Neural progenitor cell (in vitro differentiated cells): ENCODE data around the gene CFAP70. TPM values are rescaled to one million over a fixed set of nuclear protein-coding genes. Genes with fewer than 3 reads are reported as not detected.
A peak's percentile ranks its signal among the peaks of the same experiment; 100 is the strongest.

ENCODE experiments used
- DNase-seq: peaks from one replicate; pipeline ENCODE4 v3.0.0-alpha.2; 2016; ENCODE audit warnings: low spot score
- H2AFZ ChIP-seq: fragments of 200-600 bp; sonication (generic); replicated peaks from 2 replicates; pipeline ENCODE4 v1.6.1; 2016; ENCODE audit warnings: antibody characterized with exemption
- H3F3A ChIP-seq: fragments of 200-600 bp; sonication (generic); 2 replicates; pipeline ENCODE4 v1.6.1; 2016; ENCODE audit warnings: antibody characterized with exemption, low read depth
- H3K27ac ChIP-seq: fragments of 200-600 bp; sonication (generic); 2 replicates; pipeline ENCODE4 v1.5.1; 2016; ENCODE audit warnings: mild to moderate bottlenecking
- H3K27me3 ChIP-seq: fragments of 200-600 bp; sonication (generic); 2 replicates; pipeline ENCODE4 v1.6.1; 2016; ENCODE audit warnings: mild to moderate bottlenecking, moderate library complexity
- H3K36me3 ChIP-seq: fragments of 200-600 bp; sonication (generic); 2 replicates; pipeline ENCODE4 v1.5.1; 2016
- H3K4me1 ChIP-seq: fragments of 200-600 bp; sonication (generic); 2 replicates; pipeline ENCODE4 v1.6.1; 2016; ENCODE audit warnings: mixed run types
- H3K4me2 ChIP-seq: fragments of 200-600 bp; sonication (generic); 2 replicates; pipeline ENCODE4 v1.6.1; 2016
- H3K4me3 ChIP-seq: fragments of 200-600 bp; sonication (generic); 2 replicates; pipeline ENCODE4 v1.5.1; 2016
- H3K79me2 ChIP-seq: fragments of 200-600 bp; sonication (generic); 2 replicates; pipeline ENCODE4 v1.6.1; 2016; ENCODE audit warnings: low read depth
- H3K9ac ChIP-seq: fragments of 200-600 bp; sonication (generic); 2 replicates; pipeline ENCODE4 v1.6.1; 2016
- H3K9me3 ChIP-seq: fragments of 200-600 bp; sonication (generic); 2 replicates; pipeline ENCODE4 v1.5.1; 2016; ENCODE audit warnings: low read depth
- H4K20me1 ChIP-seq: fragments of 200-600 bp; sonication (generic); 2 replicates; pipeline ENCODE4 v1.6.1; 2016; ENCODE audit warnings: low read depth
- H3K27ac Mint-ChIP-seq: 3 replicates; pipeline ENCODE4 v1.8.0; 2021; ENCODE audit warnings: mixed read lengths
- H3K27me3 Mint-ChIP-seq: 2 replicates; pipeline ENCODE4 v1.8.0; 2022; ENCODE audit warnings: low read depth, mild to moderate bottlenecking, inconsistent platforms, moderate library complexity, mixed read lengths; ENCODE audit not compliant: insufficient read depth
- H3K36me3 Mint-ChIP-seq: 3 replicates; pipeline ENCODE4 v1.8.0; 2021; ENCODE audit warnings: mixed read lengths
- H3K4me1 Mint-ChIP-seq: 3 replicates; pipeline ENCODE4 v1.8.0; 2021; ENCODE audit warnings: mixed read lengths
- H3K4me3 Mint-ChIP-seq: 3 replicates; pipeline ENCODE4 v1.8.0; 2021; ENCODE audit warnings: mild to moderate bottlenecking, moderate library complexity, mixed read lengths
- H3K9me3 Mint-ChIP-seq: 3 replicates; pipeline ENCODE4 v1.8.0; 2020; ENCODE audit warnings: mixed read lengths
- EZH2 ChIP-seq: fragments of 200-600 bp; sonication (generic); IDR thresholded peaks from 2 replicates; pipeline ENCODE4 v1.6.1; 2017; ENCODE audit warnings: antibody characterized with exemption, mild to moderate bottlenecking, moderate library complexity
- EZH2phosphoT487 ChIP-seq: fragments of 200-600 bp; sonication (generic); IDR thresholded peaks from 2 replicates; pipeline ENCODE4 v1.6.1; 2017; ENCODE audit warnings: antibody characterized with exemption
- total RNA-seq: library from RNA; depleted of rRNA; stranded (reverse); fragments of >200 nt; gene quantifications from 2 replicates; pipeline ENCODE4 v1.2.3, GENCODE V29; 2015; ENCODE audit warnings: low replicate concordance
- TF ChIP-seq, protein P1 (sequence below): fragments of 200-600 bp; sonication (generic); IDR thresholded peaks from 2 replicates; pipeline ENCODE4 v1.5.1; 2017; ENCODE audit warnings: antibody characterized with exemption, mild to moderate bottlenecking

Gene CFAP70
- total RNA-seq: 1.1 and 1.7 TPM in 2 replicates

DNA sequence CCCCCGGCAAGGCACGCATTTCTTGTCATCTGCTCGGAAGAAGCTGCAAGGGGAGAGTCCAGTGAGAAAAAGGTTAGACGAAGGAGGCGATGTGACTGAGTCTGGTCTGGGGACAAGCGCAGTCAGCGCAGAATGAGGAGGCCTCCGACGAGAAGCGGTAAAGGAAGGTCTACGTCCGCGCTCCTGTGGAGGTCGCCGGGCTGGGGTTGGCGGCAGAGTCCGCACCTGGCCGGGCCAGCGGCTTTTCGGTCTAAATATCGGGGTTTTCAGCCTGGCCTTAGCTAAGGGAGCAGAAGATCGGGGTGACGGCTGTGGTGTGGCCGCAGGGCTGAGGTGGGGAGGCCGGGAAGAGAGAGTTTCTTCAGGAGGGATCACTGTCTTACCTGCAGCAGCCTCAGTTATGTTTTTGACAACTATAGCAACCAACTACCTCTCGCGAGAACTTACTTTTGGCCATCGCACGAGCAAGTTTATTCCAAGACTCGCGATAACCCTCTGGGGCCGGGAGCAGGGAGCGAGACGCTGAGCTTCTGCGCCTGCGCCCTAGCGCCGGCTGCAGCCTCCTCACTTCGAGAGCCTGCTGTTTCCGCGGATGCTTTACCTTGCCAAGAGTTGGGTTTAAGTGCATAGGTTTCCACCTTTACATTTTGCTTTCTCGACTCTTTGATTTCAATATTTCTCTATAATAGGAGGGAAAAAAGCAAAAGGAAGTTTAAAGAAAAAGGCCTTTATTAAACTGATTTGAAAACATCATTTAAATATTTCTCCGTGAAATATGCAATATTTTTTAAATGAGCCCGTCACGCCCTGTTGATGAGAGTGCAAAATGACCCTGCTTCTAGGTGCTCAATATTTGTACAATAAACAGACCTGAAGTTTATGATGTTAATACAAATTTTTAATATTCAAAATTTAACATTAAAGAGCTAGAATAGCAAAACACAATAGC, at the start of gene CFAP70:
Gene CFAP70 (minus strand): TSS at position 534 of the 949 bp plus-strand sequence. CDS start 4,068 bp downstream, outside the sequence.
- Histone ChIP-seq H3K79me2 (no peaks in the 10 kb centered on the region), H3K9me3 (no peaks in the 10 kb centered on the region), H4K20me1 (no peaks in the 10 kb centered on the region), H3K36me3 (no peaks in the 10 kb centered on the region), H3F3A (no peaks in the 10 kb centered on the region), H3K27ac (no peak within 1 kb of the TSS), H3K4me1 (peaks cover 11% of the 10 kb centered on the region), H2AFZ (peak within 1 kb of the TSS; percentile 92), H3K9ac (peak within 1 kb of the TSS; percentile 67), H3K4me2 (peak within 1 kb of the TSS; percentile 83), H3K4me3 (peak within 1 kb of the TSS; percentile 77), H3K27me3 (peaks cover 26% of the 10 kb centered on the region)
- peak; percentile 98 for DNase-seq
- Mint-ChIP-seq H3K27ac (peak within 1 kb of the TSS; percentile 96), H3K4me3 (peak within 1 kb of the TSS; percentile 97), H3K27me3 (peaks cover 2% of the 10 kb centered on the region), H3K36me3 (no peaks in the 10 kb centered on the region), H3K4me1 (no peaks in the 10 kb centered on the region), H3K9me3 (no peaks in the 10 kb centered on the region)
- TF ChIP-seq EZH2phosphoT487 (no peak), EZH2 (no peak)
- TF ChIP-seq, protein P1, sequence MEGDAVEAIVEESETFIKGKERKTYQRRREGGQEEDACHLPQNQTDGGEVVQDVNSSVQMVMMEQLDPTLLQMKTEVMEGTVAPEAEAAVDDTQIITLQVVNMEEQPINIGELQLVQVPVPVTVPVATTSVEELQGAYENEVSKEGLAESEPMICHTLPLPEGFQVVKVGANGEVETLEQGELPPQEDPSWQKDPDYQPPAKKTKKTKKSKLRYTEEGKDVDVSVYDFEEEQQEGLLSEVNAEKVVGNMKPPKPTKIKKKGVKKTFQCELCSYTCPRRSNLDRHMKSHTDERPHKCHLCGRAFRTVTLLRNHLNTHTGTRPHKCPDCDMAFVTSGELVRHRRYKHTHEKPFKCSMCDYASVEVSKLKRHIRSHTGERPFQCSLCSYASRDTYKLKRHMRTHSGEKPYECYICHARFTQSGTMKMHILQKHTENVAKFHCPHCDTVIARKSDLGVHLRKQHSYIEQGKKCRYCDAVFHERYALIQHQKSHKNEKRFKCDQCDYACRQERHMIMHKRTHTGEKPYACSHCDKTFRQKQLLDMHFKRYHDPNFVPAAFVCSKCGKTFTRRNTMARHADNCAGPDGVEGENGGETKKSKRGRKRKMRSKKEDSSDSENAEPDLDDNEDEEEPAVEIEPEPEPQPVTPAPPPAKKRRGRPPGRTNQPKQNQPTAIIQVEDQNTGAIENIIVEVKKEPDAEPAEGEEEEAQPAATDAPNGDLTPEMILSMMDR: no peak

DNA sequence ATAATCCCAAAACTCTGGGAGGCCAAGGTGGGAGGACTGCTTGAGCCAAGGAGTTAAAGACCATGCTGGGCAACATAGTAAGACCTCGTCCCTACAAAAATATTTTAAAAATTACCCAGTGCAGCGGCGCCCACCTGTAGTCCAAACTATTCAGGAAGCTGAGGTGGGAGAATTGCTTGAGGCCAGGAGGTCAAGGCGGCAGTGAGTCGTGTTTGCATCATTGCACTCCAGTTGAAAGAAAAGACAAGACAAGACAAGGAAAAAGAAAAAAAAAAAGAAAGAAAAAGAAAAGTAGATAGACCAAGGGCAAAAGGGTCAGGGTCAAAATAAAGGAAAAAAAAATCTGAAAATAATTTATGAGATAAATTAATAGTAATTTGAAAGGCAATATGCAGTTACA, 49.4 kb upstream of the CFAP70 start:
- no peaks in the 10 kb centered on the region for H3K4me1 ChIP-seq
- H3K79me2 ChIP-seq: peaks cover 98% of the 10 kb centered on the region
- Mint-ChIP-seq H3K9me3 (no peaks in the 10 kb centered on the region), H3K27me3 (no peaks in the 10 kb centered on the region), H3K36me3 (peaks cover 4% of the 10 kb centered on the region), H3K4me1 (peaks cover 4% of the 10 kb centered on the region), H3K4me3 (no peak overlapping the region), H3K27ac (no peak overlapping the region)
- peaks cover 8% of the 10 kb centered on the region for H4K20me1 ChIP-seq
- no peak overlapping the region for H3K27ac ChIP-seq
- H3F3A ChIP-seq: peaks cover 3% of the 10 kb centered on the region
- no peaks in the 10 kb centered on the region for H3K9me3 ChIP-seq
- no peak for TF ChIP-seq EZH2
- TF ChIP-seq, protein P1: no peak
- H3K36me3 ChIP-seq: no peaks in the 10 kb centered on the region
- H3K4me3 ChIP-seq: no peak overlapping the region
- H3K9ac ChIP-seq: no peak overlapping the region
- H2AFZ ChIP-seq: no peak overlapping the region
- H3K27me3 ChIP-seq: no peaks in the 10 kb centered on the region
- DNase-seq: no peak
- H3K4me2 ChIP-seq: no peak overlapping the region

DNA sequence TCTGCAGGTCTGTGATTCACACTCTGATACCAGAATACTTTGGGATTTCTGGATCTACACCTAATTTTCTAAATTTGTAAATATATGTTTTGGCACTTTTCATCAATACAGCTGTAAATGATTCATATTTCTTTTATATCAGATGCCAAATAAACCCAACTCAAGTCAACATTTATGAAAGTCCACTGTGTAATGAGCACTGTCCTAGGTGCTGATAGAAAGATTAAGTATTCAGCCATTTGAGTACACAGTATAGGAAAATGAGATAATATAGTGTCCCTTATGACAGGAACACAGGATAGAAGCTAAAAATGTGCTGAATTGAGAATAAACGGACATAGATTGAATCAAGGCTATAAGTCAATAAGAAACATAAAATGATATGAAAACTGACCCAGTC, 48.8 kb upstream of the CFAP70 start:
- Histone ChIP-seq H3K27me3 (no peaks in the 10 kb centered on the region), H3K27ac (no peak overlapping the region), H3K36me3 (no peaks in the 10 kb centered on the region), H2AFZ (no peak overlapping the region), H3K4me1 (no peaks in the 10 kb centered on the region), H3K9me3 (no peaks in the 10 kb centered on the region), H3K4me3 (no peak overlapping the region), H3K9ac (no peak overlapping the region), H3K4me2 (no peak overlapping the region), H3K79me2 (peaks cover 98% of the 10 kb centered on the region), H4K20me1 (peaks cover 8% of the 10 kb centered on the region), H3F3A (no peaks in the 10 kb centered on the region)
- Mint-ChIP-seq H3K4me3 (no peak overlapping the region), H3K27ac (no peak overlapping the region), H3K36me3 (peaks cover 4% of the 10 kb centered on the region), H3K9me3 (no peaks in the 10 kb centered on the region), H3K4me1 (no peaks in the 10 kb centered on the region), H3K27me3 (no peaks in the 10 kb centered on the region)
- no peak for DNase-seq
- no peak for TF ChIP-seq EZH2
- TF ChIP-seq, protein P1: no peak
- TF ChIP-seq EZH2phosphoT487: no peak
